Measurements from ENCODE around the gene MIER2. TPM values are rescaled to one million over a fixed set of nuclear protein-coding genes. Genes with fewer than 3 reads are reported as not detected.
"Not testable (repeated sequence)": the region's sequence is repeated elsewhere in the genome, so short reads cannot be mapped to it uniquely, and the experiment has no call there.

MIER2 gene, protein sequence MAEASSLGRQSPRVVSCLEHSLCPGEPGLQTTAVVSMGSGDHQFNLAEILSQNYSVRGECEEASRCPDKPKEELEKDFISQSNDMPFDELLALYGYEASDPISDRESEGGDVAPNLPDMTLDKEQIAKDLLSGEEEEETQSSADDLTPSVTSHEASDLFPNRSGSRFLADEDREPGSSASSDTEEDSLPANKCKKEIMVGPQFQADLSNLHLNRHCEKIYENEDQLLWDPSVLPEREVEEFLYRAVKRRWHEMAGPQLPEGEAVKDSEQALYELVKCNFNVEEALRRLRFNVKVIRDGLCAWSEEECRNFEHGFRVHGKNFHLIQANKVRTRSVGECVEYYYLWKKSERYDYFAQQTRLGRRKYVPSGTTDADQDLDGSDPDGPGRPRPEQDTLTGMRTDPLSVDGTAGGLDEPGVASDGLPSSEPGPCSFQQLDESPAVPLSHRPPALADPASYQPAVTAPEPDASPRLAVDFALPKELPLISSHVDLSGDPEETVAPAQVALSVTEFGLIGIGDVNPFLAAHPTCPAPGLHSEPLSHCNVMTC
- polyA plus RNA-seq (ENCODE audit: insufficient read length in 12 of 12): 10 to 100 TPM in 11 of 12 donors, not detected in 1; 19.5 to 35.2 (median 24.1) TPM
- long read RNA-seq, donor 1, full-length matches to known transcripts: 2 of 2 reads
- long read RNA-seq, donor 1, partial matches to known transcripts: 0 of 2 reads
- long read RNA-seq, donor 1, other reads (novel, unspliced or antisense): 0 of 2 reads
- long read RNA-seq, donor 2, full-length matches to known transcripts: 2 of 2 reads
- long read RNA-seq, donor 2, partial matches to known transcripts: 0 of 2 reads
- long read RNA-seq, donor 2, other reads (novel, unspliced or antisense): 0 of 2 reads
- long read RNA-seq, donor 3, full-length matches to known transcripts: 2 of 2 reads
- long read RNA-seq, donor 3, partial matches to known transcripts: 0 of 2 reads
- long read RNA-seq, donor 3, other reads (novel, unspliced or antisense): 0 of 2 reads
- long read RNA-seq, donor 4: 0 reads
- long read RNA-seq, donor 5, full-length matches to known transcripts: 4 of 4 reads
- long read RNA-seq, donor 5, partial matches to known transcripts: 0 of 4 reads
- long read RNA-seq, donor 5, other reads (novel, unspliced or antisense): 0 of 4 reads
- long read RNA-seq, donor 6, full-length matches to known transcripts: 2 of 2 reads
- long read RNA-seq, donor 6, partial matches to known transcripts: 0 of 2 reads
- long read RNA-seq, donor 6, other reads (novel, unspliced or antisense): 0 of 2 reads
- long read RNA-seq, donor 7, full-length matches to known transcripts: 1 of 1 reads
- long read RNA-seq, donor 7, partial matches to known transcripts: 0 of 1 reads
- long read RNA-seq, donor 7, other reads (novel, unspliced or antisense): 0 of 1 reads
- long read RNA-seq, donor 8, full-length matches to known transcripts: 1 of 1 reads
- long read RNA-seq, donor 8, partial matches to known transcripts: 0 of 1 reads
- long read RNA-seq, donor 8, other reads (novel, unspliced or antisense): 0 of 1 reads
- long read RNA-seq, donor 9, full-length matches to known transcripts: 1 of 1 reads
- long read RNA-seq, donor 9, partial matches to known transcripts: 0 of 1 reads
- long read RNA-seq, donor 9, other reads (novel, unspliced or antisense): 0 of 1 reads
- long read RNA-seq, donor 10, full-length matches to known transcripts: 1 of 1 reads
- long read RNA-seq, donor 10, partial matches to known transcripts: 0 of 1 reads
- long read RNA-seq, donor 10, other reads (novel, unspliced or antisense): 0 of 1 reads
- long read RNA-seq, donor 11, full-length matches to known transcripts: 1 of 1 reads
- long read RNA-seq, donor 11, partial matches to known transcripts: 0 of 1 reads
- long read RNA-seq, donor 11, other reads (novel, unspliced or antisense): 0 of 1 reads

DNA sequence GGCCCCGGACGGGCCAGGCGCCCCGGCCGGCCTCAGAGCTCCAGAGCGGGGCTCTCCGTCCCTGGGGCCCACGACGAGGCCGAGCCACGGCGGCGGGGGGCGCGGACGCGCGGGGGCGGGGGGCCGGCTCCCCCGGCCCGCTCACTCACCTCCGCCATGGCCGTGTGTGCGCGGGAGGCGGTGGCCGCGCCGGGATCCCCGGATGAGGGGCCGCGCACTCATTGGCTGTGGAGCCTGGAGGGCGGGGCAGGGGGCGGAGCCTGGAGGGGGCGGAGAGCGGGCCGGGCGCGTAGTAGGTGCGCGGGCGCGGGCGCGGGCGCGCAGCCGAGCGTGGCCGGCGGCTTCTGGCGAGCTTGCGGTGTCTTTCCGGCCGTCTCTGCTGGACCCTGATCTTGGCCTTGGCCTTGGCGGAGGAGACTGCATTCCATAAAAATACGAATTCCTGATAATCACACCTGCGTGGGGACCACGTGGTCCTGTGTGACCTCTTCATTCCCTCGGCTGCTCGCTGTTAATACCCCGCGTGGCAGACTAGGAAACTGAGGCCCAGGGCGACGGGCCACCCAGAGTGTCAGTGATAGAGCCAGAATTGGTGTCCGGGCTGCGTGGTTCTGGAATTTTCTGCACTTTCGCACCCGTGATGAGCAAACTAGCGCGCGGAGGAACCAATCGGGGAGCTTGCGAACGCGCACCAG is at the start of gene MIER2:
Gene MIER2 (minus strand): TSS at position 172 of the 695 bp plus-strand sequence. CDS start 14 bp downstream, at position 158.
- DNase-seq: peak; percentile 78

DNA sequence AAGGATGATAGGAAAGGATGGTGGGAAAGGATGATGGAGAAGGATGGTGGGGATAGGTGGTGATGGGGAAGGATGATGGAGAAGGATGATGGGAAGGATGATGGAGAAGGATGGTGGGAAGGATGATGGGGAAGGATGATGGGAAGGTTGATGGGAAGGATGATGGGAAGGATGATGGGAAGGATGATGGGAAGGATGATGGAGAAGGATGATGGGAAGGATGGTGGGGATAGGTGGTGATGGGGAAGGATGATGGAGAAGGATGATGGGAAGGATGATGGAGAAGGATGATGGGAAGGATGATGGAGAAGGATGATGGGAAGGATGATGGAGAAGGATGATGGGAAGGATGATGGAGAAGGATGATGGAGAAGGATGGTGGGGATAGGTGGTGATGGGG is 49.0 kb upstream of the MIER2 start:
- DNase-seq: not testable (repeated sequence)

DNA sequence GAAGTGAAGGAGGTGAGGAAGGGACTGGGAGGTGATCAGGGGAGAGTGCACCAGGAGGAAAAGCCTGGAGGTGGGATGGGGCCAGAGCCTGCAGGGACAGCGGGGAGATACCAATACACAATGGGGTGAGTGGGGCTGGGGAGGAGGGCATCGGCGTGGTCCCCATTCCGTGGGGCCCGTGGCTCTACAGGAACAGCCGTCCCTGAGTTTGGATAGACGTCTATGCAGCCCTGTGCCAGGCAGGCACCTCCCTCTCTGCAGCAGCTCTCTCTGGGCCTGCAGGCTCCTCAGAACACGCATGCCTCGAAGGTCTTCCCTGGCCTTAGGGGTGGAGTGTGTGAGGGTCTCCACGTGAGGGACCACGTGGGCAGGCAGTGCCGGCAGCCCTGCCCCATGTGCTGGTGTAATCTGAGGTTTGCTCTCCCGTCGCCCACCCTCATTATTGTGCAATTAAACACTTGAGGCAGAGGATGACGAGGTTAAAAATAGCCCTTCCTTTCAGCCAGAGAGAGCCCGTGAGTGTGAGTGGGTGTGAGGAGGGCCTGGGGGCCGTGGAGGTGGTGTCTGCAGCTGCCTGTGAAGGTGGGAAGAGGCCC is 47.9 kb upstream of the MIER2 start:
- DNase-seq: no peak

DNA sequence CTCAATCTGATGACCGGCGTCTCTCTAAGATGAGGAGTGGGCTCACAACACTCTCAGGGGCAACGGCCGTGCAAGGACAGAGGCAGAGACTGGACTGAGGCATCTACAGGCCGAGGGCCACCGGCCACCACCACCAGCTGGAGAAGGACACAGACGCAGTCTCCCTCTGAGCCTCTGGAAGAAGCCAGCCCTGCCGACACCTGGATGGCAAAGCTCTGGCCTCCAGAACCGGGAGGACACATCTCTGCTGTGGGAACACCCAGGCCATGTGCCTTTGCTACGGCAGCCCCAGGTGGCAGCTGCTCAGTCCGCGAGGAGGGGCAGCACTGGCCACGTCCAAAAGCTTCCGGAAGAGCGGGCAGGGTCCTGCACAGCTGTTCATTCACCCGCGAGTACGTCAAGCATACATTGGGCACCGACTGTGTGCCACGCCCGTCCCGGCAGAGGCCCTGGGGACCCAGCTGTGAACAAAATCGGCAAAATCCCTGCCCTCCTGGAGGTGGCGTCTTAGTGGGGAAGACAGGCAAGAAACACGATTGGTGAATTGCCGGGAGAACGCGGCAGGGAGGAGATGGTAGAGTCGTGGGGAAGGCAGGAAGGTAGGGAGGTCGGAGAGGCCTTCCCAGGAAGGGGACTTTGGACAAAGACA is 47.3 kb upstream of the MIER2 start:
- no peak for DNase-seq

DNA sequence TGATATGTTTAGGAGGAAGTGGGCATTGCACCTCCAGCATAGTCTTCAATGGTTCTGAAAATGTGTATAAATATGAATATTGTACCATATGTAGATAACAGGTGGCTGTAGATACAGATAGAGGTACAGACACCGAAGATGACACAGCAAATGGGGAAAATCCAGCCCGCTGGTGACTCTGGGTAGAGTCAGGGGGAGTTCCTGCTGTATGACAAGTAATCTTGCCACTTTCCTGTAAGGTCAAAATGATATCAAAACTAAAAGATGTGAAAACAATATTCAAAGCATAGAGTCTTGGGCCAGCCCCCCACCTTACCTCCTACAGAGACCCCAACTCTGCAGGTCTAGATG is 46.6 kb upstream of the MIER2 start:
- no peak for DNase-seq

DNA sequence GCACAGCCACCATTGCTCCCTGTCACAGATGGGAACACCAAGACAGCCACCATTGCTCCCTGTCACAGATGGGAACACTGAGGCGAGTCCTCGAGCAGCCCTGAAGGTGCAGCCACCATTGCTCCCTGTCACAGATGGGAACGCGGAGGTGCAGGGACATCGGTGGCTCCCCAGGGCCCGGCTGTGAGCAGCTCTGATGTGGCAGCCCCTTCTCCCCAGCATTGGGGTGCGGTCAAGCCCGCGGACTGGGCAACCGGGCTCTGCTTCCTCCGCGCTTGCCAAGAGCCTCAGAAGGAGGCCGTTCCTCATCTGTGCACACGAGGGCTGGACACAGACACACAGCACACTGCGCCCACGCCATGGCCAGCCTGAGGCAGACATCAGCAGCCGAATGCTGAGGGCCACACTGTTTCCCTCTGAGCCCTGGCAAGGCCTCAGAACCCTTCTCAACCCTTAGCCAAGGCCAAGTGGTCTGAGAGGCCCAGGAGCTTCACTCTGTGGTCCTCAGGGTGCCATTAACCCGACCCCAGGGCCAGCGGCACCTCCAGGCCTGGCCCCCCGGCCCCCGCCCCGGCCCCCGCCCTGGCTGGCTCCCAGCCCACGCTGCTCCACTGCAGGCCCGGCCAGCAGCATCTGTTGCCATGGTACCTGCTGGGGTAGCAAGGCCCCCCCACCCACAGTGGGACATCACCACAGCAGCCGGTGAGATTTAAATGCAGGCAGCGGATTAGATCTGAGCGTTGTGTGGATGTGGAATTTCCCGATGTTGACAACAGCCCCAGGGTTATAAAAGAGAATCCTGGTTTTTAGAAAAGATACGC is 46.0 kb upstream of the MIER2 start:
- DNase-seq: no peak

DNA sequence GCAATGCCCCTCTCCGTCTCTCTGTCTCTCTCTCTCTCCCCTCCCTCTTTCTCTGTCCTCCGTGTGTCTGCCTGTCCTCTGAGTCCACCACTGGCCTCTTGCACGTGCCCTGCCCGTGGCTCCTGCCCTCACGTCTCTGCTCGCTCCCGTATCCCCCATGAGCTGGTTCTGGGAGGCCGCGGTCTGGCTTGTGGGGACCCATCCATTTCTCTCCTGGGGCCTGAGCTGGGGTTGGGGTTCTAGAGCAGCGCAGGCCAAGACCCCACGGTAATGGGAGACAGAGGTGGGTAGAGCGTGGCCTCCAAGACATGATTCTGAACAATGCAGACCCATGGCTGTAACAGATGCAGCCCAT is 45.3 kb upstream of the MIER2 start:
- no peak for DNase-seq

DNA sequence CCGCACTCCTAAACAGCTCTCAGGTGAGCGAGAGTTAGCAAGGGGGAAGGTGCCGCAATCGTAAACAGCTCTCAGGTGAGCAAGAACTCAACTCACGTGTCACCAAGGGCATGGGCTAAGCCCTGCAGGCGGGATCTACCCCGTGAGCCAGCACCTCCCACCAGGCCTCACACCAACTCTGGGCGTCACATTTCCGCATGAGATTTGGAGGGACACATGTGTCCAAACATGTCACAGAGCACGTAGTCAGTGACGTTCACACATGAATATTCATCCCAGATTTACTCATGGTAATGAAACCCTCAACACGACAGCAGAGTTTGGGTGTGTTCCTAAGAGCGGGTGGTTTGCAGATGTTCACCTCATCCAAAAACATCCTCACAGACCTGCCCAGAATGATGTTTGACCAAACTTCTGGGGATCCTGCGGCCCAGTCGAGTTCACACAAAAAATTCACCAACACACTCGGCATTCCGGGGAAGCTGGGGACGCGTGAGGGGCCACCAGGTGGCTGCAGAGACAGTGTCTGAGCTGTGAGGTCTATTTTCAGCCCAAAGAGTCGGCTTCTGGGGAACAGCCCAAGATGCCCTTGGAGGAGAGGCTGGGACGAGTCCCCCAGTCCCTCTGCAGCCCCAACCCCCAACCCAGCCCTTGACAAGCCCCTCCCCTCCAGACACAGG is 44.8 kb upstream of the MIER2 start:
- DNase-seq: no peak

DNA sequence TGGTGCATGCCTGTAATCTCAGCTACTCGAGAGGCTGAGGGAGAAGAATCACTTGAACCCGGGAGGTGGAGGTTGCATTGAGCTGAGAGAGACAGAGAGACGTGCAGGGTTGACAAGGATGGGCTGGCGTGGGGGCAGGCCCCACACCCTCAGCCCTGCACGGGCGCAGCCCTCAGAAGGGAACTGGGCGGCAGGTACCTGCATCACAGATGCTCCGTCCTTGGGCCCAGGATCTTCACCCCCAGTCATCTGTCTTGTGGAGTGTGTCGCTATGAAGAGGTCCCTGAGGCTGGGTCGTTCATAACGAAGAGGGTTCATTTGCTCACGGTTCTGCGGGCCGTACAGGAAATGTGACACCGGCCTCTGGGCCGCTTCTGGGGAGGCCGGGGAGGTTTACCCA is 44.1 kb upstream of the MIER2 start:
- DNase-seq: no peak

DNA sequence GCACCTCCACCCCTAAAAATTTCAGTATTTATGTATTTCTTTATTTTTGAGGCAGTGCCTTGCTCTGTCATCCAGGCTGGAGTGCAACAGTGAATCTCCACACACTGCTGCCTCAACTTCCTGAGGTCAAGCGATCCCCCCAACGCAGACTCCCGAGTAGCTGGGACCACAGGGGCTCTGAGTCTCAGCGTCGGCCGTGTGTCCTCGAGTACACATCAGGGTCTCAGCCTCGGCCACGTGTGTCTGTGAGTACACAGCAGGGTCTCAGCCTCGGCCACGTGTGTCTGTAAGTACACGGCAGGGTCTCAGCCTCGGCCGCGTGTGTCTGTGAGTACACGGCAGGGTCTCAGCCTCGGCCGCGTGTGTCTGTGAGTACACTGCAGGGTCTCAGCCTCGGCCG is 43.2 kb upstream of the MIER2 start:
- no peak for DNase-seq

DNA sequence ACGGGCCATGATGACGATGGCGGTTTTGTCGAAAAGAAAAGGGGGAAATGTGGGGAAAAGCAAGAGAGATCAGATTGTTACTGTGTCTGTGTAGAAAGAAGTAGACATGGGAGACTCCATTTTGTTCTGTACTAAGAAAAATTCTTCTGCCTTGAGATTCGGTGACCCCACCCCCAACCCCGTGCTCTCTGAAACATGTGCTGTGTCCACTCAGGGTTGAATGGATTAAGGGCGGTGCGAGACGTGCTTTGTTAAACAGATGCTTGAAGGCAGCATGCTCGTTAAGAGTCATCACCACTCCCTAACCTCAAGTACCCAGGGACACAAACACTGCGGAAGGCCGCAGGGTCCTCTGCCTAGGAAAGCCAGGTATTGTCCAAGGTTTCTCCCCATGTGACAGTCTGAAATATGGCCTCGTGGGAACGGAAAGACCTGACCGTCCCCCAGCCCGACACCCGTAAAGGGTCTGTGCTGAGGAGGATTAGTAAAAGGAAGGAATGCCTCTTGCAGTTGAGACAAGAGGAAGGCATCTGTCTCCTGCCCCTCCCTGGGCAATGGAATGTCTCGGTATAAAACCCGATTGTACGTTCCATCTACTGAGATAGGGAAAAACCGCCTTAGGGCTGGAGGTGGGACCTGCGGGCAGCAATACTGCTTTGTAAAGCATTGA is 42.2 kb upstream of the MIER2 start:
- DNase-seq: not testable (repeated sequence)

DNA sequence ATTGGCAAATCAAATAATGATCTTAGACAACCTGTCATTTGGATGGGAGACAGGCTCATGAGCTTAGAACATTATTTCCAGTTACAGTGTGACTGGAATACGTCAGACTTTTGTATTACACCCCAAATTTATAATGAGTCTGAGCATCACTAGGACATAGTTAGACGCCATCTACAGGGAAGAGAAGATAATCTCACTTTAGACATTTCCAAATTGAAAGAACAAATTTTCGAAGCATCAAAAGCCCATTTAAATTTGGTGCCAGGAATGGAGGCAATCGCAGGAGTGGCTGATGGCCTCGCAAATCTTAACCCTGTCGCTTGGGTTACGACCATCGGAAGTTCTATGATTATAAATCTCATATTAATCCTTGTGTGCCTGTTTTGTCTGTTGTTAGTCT is 41.6 kb upstream of the MIER2 start:
- not testable (repeated sequence) for DNase-seq

DNA sequence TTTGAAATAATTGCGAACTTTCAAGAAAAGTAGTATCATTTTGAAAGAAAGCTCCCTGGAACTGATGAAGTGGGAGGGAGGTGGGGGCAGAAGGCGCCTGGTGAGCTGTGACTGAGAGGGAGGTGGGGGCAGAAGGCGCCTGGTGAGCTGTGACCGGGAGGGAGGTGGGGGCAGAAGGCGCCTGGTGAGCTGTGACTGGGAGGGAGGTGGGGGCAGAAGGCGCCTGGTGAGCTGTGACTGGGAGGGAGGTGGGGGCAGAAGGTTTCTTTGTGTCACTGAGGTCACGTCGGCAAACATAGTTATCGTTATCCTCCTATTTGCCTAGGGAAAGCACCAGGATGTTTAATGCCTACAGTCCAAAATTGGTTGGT is 40.2 kb upstream of the MIER2 start:
- DNase-seq: no peak

DNA sequence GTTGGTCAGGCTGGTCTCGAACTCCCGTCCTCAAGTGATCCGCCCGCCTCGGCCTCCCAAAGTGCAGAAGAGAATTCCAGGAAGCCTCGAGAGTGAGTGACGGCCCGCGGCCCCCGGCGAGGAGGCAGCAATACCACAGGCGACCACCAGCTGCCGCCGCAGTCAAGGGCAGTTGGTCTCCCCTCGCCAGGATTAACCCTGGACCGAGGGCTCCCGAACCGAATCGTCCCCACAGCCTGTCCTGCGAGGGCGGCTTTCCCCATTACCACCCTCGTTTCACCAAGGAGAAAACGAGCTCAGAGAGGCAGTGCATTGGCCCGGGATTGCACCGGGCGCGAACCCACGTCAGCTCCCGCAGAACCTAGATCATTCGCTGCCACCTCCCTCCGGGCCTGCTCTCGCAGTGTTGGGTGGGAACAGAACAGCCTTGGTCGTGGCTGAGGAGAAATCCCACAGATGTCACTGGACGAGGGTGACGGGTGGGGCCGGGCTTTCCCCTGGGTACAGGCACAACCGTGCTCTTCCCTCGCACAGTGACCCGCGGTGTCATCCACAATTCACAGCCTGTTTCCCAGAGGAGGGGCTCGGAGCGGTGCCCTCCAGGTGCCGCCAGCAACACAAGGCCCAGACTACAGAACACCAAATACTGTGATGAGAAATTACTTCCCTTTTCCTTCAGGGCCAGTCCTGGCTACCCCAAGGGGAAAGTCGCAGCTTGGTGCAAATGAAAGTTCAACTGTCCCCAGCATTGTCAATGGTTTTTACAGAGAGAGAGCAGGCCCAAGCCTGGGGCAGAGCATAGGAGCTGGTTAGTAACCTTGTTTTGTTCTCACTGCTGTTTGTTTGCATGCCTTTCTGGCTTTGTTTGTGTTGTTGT is 39.6 kb upstream of the MIER2 start:
- no peak for DNase-seq

DNA sequence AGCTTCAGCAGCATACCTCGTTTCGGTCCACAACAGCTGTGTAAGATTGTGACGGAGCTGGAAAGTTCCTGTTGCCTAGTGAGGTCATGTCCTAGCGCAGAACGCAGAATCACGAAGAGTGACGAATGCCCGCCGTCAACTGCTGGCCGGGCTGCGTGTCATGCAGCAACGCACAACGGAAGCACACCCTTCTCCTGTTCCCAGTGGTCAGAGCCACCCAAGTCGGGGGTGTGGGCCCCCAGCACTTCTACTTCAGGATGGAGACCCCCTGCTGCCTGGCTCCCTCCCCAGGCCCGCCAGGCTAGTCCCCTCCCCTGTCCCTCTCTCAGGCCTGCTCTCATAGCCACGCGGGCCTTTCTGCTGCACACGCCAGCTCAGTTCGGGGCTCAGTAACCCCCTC is 38.4 kb upstream of the MIER2 start:
- no peak for DNase-seq

DNA sequence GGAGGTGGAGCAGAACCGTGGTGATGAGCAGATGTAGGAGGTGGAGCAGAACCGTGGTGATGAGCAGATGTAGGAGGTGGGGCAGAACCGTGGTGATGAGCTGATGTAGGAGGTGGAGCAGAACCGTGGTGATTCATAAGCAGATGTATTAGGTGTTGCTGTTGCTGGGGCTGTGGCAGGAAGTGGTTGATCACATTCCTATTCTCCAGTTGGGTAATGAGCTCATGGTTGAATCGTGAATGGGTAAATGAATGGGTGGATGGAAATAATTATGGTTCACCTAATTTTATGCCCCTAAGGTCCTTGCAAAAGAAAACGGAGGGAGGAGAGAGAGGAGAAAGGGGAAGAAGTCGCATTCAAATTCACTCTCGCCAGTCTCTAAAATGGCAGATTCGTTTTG is 38.0 kb upstream of the MIER2 start:
- not testable (repeated sequence) for DNase-seq

Measured in muscle of arm (tissue), 14 donors.